Measurements from ENCODE around the gene SYNDIG1.

GRCh38 chr20:24705486-24705885 is 236.1 kb downstream of the SYNDIG1 start:
- TF ChIP-seq BHLHE40 (IDR thresholded peaks at IDR 0.05; ENCODE audit: borderline replicate concordance), result no peak
- TF ChIP-seq HDGF (IDR thresholded peaks at IDR 0.05; ENCODE audit: borderline replicate concordance), result no peak
- no peak for TF ChIP-seq PKNOX1 (IDR thresholded peaks at IDR 0.05)
- TF ChIP-seq SUZ12 (IDR thresholded peaks at IDR 0.05), result no peak
- no peak for TF ChIP-seq NFRKB (IDR thresholded peaks at IDR 0.05)
- no peak for TF ChIP-seq SP1 (IDR thresholded peaks at IDR 0.05)
- no peak for TF ChIP-seq FOXA1 (IDR thresholded peaks at IDR 0.05)
